Tibial nerve (tissue), 4 donors: ENCODE data around the gene PCDHGA11.

Experiments
- EP300 ChIP-seq, 2 donors: sonication (generic); formaldehyde crosslinking; IDR thresholded peaks; one replicate each; pipeline ENCODE4 v1.6.1; 2017; ENCODE audit warnings: antibody characterized with exemption in 2 of 2, mild to moderate bottlenecking in 1 of 2
- POLR2A ChIP-seq, 2 donors: fragments of 450-650 bp; IDR thresholded peaks; one replicate each; pipeline ENCODE4 v1.6.1; 2017; ENCODE audit warnings: antibody characterized with exemption in 2 of 2, mild to moderate bottlenecking in 2 of 2, moderate library complexity in 2 of 2
- TF ChIP-seq, protein P1 (sequence below), 5 experiments: fragments of 200-600 bp in 3 of 5; fragments of 450-650 bp in 2 of 5; sonication (generic) in 3 of 5; IDR thresholded peaks; one replicate each; pipeline ENCODE4 v1.5.1; 2016 to 2019; ENCODE audit warnings: antibody characterized with exemption in 5 of 5, mild to moderate bottlenecking in 3 of 5, moderate library complexity in 2 of 5

DNA sequence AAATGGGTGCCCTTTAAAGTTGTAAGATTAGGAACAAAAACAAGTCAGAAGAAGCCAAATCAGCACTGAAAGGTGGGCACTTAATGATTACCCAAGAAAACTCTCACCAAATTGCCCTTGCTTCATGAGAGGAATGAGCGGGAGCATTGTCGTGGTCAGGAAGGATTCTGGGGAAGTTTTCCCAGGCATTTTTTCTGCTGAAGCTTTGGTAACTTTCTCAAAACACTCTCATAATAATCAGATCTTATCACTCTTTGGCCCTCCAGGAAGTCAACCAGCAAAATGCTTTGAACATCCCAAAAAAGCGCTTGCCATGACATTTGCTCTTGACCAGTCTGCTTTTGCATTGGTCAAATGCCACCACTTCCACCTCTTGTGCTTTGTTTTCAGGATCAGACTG, 44.5 kb downstream of the PCDHGA11 start:
- no peak for TF ChIP-seq EP300 (IDR thresholded peaks at IDR 0.05)
- TF ChIP-seq, protein P1, sequence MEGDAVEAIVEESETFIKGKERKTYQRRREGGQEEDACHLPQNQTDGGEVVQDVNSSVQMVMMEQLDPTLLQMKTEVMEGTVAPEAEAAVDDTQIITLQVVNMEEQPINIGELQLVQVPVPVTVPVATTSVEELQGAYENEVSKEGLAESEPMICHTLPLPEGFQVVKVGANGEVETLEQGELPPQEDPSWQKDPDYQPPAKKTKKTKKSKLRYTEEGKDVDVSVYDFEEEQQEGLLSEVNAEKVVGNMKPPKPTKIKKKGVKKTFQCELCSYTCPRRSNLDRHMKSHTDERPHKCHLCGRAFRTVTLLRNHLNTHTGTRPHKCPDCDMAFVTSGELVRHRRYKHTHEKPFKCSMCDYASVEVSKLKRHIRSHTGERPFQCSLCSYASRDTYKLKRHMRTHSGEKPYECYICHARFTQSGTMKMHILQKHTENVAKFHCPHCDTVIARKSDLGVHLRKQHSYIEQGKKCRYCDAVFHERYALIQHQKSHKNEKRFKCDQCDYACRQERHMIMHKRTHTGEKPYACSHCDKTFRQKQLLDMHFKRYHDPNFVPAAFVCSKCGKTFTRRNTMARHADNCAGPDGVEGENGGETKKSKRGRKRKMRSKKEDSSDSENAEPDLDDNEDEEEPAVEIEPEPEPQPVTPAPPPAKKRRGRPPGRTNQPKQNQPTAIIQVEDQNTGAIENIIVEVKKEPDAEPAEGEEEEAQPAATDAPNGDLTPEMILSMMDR (IDR thresholded peaks at IDR 0.05), result no peak
- TF ChIP-seq POLR2A (IDR thresholded peaks at IDR 0.05), result no peak
